Activated CD4-positive, alpha-beta T cell treated with anti-CD3 and anti-CD28 coated beads, Interleukin-2, amount 50 U/mL, for 24 hours (primary cell): Measurements from ENCODE around the gene RBX1.

Source experiments
- DNase-seq, 2 donors: peaks; one replicate each; pipeline ENCODE4 v3.0.0-alpha.2; 2020; ENCODE audit warnings: low read depth in 1 of 2, low spot score in 1 of 2

RBX1 gene

GRCh38 chr22:41021613-41022454 is 70.7 kb downstream of the RBX1 start:
- DNase-seq, result peak; percentile 27

- DNase-seq, result peak; percentile 66 to 81
Observed at GRCh38 chr22:41022470-41023298, 71.5 kb downstream of the RBX1 start.
